A549 (cell line): ENCODE data around the gene LRRC70. TPM values are rescaled to one million over a fixed set of nuclear protein-coding genes. Genes with fewer than 3 reads are reported as not detected.

Experiments
- ATAC-seq, 2 experiments: fragments of 200-7000 bp in 1 of 2; fragments of >200 bp in 1 of 2; cut with Nextera tagmentation in 1 of 2; cut with Tn5 transposase in 1 of 2; 3 replicates each; pipeline versions ENCODE4 v1.8.0 to v1.9.1; 2018 to 2020; ENCODE audit warnings: mild to moderate bottlenecking in 1 of 2, moderate library complexity in 1 of 2
- CTCF ChIA-PET: fragments of 300-600 bp; sonication (Branson Sonifier 250); formaldehyde crosslinking; extraction: SDS; loops from one replicate; lab custom pipeline; 2021; ENCODE audit warnings: antibody characterized with exemption, inconsistent platforms; lab: Yijun Ruan, JAX
- POLR2A ChIA-PET: fragments of 350-600 bp; formaldehyde crosslinking; extraction: SDS; loops from one replicate; lab custom pipeline; 2021; ENCODE audit warnings: antibody characterized with exemption, inconsistent platforms; lab: Yijun Ruan, JAX
- DNase-seq, 2 experiments: peaks; one replicate each; pipeline versions ENCODE4 v3.0.0 to v3.0.0-alpha.2; 2011 to 2016; ENCODE audit warnings: low read depth in 1 of 2, low spot score in 1 of 2
- FAIRE-seq: peaks from 2 replicates; lab custom pipeline; 2011; peaks lifted over from hg19 to GRCh38; lab: Jason Lieb, UNC
- H3K27ac ChIP-seq, 2 experiments: fragments of >200 bp; sonication (Bioruptor Twin); formaldehyde crosslinking; 3 replicates each; pipeline ENCODE4 v1.5.1; 2016 to 2017
- H3K4me1 ChIP-seq: fragments of >200 bp; sonication (Bioruptor Twin); formaldehyde crosslinking; 3 replicates; pipeline ENCODE4 v1.6.1; 2016
- H3K4me2 ChIP-seq: fragments of >200 bp; sonication (Bioruptor Twin); formaldehyde crosslinking; 3 replicates; pipeline ENCODE4 v1.6.1; 2016
- H3K4me3 ChIP-seq: fragments of >200 bp; sonication (Bioruptor Twin); formaldehyde crosslinking; 3 replicates; pipeline ENCODE4 v1.5.1; 2016
- H3K9me3 ChIP-seq: fragments of >200 bp; sonication (Bioruptor Twin); formaldehyde crosslinking; 3 replicates; pipeline ENCODE4 v1.6.1; 2016
- CBX2 ChIP-seq: fragments of 200-600 bp; sonication (generic); IDR thresholded peaks from 2 replicates; pipeline ENCODE4 v1.6.1; 2016; ENCODE audit warnings: low read depth, mild to moderate bottlenecking, borderline replicate concordance
- CBX8 ChIP-seq: fragments of 200-600 bp; sonication (generic); IDR thresholded peaks from 2 replicates; pipeline ENCODE4 v1.6.1; 2016
- CEBPB ChIP-seq, 2 experiments: fragments of >200 bp in 1 of 2; sonication (Bioruptor Twin) in 1 of 2; formaldehyde crosslinking in 1 of 2; IDR thresholded peaks; 2 replicates each; pipeline ENCODE4 v1.6.1; 2012 to 2016
- EHF ChIP-seq: fragments of 250-450 bp; sonication (Bioruptor Pico); IDR thresholded peaks from 2 replicates; pipeline ENCODE4 v1.5.0; 2020; ENCODE audit warnings: mild to moderate bottlenecking
- EP300 ChIP-seq, 2 experiments: fragments of >200 bp; sonication (Bioruptor Twin); formaldehyde crosslinking; IDR thresholded peaks; 2 replicates in 1 of 2; 3 replicates in 1 of 2; pipeline ENCODE4 v1.6.1; 2016 to 2017
- FOSB ChIP-seq: fragments of 250-450 bp; sonication (Bioruptor Pico); IDR thresholded peaks from 2 replicates; pipeline ENCODE4 v1.5.0; 2020; ENCODE audit warnings: mild to moderate bottlenecking, moderate library complexity
- HEYL ChIP-seq: fragments of 250-450 bp; sonication (Bioruptor Pico); IDR thresholded peaks from 2 replicates; pipeline ENCODE4 v1.8.0; 2021; ENCODE audit warnings: mild to moderate bottlenecking, moderate library complexity
- HOXA7 ChIP-seq: fragments of 250-450 bp; sonication (Bioruptor Pico); IDR thresholded peaks from 2 replicates; pipeline ENCODE4 v1.5.0; 2020; ENCODE audit warnings: mild to moderate bottlenecking, moderate library complexity
- HOXB13 ChIP-seq: fragments of 250-450 bp; sonication (Bioruptor Pico); IDR thresholded peaks from 2 replicates; pipeline ENCODE4 v1.5.0; 2020; ENCODE audit warnings: low read depth, mild to moderate bottlenecking, moderate library complexity
- NFE2L2 ChIP-seq: fragments of 150-350 bp; conservative IDR thresholded peaks from 2 replicates; pipeline ENCODE4 v1.6.1; 2014; ENCODE audit warnings: low read length
- RARB ChIP-seq: fragments of 250-450 bp; sonication (Bioruptor Pico); IDR thresholded peaks from 2 replicates; pipeline ENCODE4 v1.8.0; 2021; ENCODE audit warnings: mild to moderate bottlenecking, moderate library complexity
- RCOR1 ChIP-seq: fragments of 150-350 bp; IDR thresholded peaks from 2 replicates; pipeline ENCODE4 v1.6.1; 2014; ENCODE audit warnings: antibody characterized with exemption, low read length, low read depth
- REST ChIP-seq: fragments of 200-600 bp; sonication (generic); IDR thresholded peaks from 2 replicates; pipeline ENCODE4 v1.6.1; 2016; ENCODE audit warnings: antibody characterized with exemption, mild to moderate bottlenecking, moderate library complexity
- RFX5 ChIP-seq: fragments of 450-650 bp; IDR thresholded peaks from 2 replicates; pipeline ENCODE4 v1.7.1; 2014; ENCODE audit warnings: antibody characterized with exemption, mild to moderate bottlenecking, moderate library complexity
- USF2 ChIP-seq: fragments of 450-650 bp; IDR thresholded peaks from 2 replicates; pipeline ENCODE4 v1.6.1; 2014; ENCODE audit warnings: antibody characterized with exemption
- ZFP36 ChIP-seq: fragments of 450-650 bp; IDR thresholded peaks from 2 replicates; pipeline ENCODE4 v1.6.1; 2014; ENCODE audit warnings: borderline replicate concordance; ENCODE audit not compliant: partially characterized antibody
- WGBS: methylation state at CpG from one replicate; pipeline ENCODE4 v1.1.6; 2017; ENCODE audit errors: missing lambda C conversion rate; 5-methylcytosine and 5-hydroxymethylcytosine counted together
- polyA plus RNA-seq, 4 experiments: library from polyadenylated mRNA; depleted of rRNA in 3 of 4; stranded (reverse); fragments of >200 nt; fragmentation: RNase III in 1 of 4; extraction: RNeasy Plus Mini Kit Qiagen cat#74134 plus additional on column Dnase treatment in 1 of 4; gene quantifications; 2 replicates in 3 of 4; 3 replicates in 1 of 4; pipeline ENCODE4 v1.2.3, GENCODE V29; 2011 to 2017
- TF ChIP-seq, protein P1 (sequence below): IDR thresholded peaks from 2 replicates; pipeline ENCODE4 v1.6.1; 2012; ENCODE audit warnings: low read depth, borderline replicate concordance
- TF ChIP-seq, protein P2 (sequence below): IDR thresholded peaks from 2 replicates; pipeline ENCODE4 v1.6.1; 2012
- TF ChIP-seq, protein P3 (sequence below): fragments of >200 bp; sonication (Bioruptor Twin); formaldehyde crosslinking; IDR thresholded peaks from 3 replicates; pipeline ENCODE4 v1.5.1; 2016
- TF ChIP-seq, protein P4 (sequence below): fragments of 150-350 bp; IDR thresholded peaks from 2 replicates; pipeline ENCODE4 v1.6.1; 2014; ENCODE audit warnings: low read depth, mild to moderate bottlenecking, low read length
- TF ChIP-seq, protein P5 (sequence below): fragments of >200 bp; sonication (Bioruptor Twin); formaldehyde crosslinking; IDR thresholded peaks from 2 replicates; pipeline ENCODE4 v1.6.1; 2016

Gene LRRC70
- polyA plus RNA-seq, 2 of the 4 experiments (the other 2 are of a cell fraction): 0.32 TPM; not detected in 1

DNA sequence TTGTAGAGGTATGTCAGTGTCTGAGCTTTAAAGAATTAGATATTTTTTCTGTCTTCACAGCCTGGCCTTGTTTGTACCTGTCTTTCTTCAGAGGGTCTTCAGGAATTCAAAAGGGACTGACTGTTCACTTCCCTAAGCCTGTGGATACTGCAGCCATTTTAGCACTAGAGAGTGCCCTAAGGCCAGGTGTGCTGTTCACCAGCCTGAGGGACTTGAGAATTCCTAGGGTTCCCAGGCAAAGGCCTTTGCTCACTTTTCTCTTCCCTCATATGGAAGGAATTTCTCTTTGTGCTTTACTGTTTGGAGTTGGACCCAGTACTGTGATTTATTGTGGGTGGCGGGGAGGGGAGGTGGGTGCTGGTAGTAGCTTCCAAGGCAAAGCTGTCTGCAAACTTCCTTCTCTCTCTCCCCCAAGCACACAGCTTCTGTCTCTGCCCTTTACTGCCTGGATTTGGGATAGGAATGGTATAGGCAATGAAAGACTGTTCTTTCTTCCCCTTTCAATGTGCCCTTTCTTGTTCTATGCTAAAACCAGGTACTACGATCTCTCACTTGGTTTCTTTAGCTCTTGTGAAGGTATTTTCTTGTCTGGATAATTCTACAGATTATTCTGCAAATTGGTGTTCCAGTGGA, 9.7 kb upstream of the LRRC70 start (continued):
- no peak for TF ChIP-seq CBX8

DNA sequence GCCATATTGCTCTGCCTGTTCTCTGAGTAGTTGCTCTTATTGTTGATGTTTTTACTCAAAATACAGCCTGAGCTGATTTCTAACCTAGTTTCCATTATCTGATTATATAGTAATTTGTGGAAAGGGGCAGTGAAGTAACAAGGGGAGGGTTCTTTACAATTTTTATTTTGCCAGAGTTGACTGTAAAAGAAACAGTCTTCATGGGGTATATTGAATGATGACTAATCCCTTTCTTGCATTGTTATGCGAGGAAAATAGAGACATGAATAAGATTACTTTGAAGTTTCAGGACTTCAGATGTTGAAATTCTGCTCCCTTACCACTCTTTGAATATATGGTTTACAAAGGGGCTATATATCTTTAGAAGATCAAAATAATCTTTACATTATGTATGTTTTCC, 9.1 kb upstream of the LRRC70 start:
- ChIA-PET CTCF (interaction anchor here (1.3 to 2.4 kb wide), 3 partner anchors 12 to 209 kb away, joined by 3 to 6 read pairs (median 3); no protein-coding TSS in a partner anchor), POLR2A (no interaction called here)
- H3K4me2 ChIP-seq: no peak overlapping the region
- no peak for DNase-seq
- no peak for FAIRE-seq
- peaks cover 10% of the 10 kb centered on the region; the same call in 2 of the 3 replicates for H3K9me3 ChIP-seq
- ATAC-seq: no peak
- H3K27ac ChIP-seq: no peak overlapping the region
- no peak overlapping the region for H3K4me3 ChIP-seq
- WGBS: 84% methylated on average over 1 of the region's 1 CpG
- H3K4me1 ChIP-seq: no peaks in the 10 kb centered on the region
- TF ChIP-seq, protein P1, sequence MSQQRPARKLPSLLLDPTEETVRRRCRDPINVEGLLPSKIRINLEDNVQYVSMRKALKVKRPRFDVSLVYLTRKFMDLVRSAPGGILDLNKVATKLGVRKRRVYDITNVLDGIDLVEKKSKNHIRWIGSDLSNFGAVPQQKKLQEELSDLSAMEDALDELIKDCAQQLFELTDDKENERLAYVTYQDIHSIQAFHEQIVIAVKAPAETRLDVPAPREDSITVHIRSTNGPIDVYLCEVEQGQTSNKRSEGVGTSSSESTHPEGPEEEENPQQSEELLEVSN: no peak
- TF ChIP-seq, protein P2, sequence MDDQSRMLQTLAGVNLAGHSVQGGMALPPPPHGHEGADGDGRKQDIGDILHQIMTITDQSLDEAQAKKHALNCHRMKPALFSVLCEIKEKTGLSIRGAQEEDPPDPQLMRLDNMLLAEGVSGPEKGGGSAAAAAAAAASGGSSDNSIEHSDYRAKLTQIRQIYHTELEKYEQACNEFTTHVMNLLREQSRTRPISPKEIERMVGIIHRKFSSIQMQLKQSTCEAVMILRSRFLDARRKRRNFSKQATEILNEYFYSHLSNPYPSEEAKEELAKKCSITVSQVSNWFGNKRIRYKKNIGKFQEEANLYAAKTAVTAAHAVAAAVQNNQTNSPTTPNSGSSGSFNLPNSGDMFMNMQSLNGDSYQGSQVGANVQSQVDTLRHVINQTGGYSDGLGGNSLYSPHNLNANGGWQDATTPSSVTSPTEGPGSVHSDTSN: no peak
- TF ChIP-seq EHF (no peak), RFX5 (no peak), USF2 (no peak), ZFP36 (no peak), RCOR1 (no peak), CBX2 (no peak), HEYL (CRISPR knock-in tag) (no peak), EP300 (IDR thresholded peaks at IDR 0.05) (no peak), RARB (CRISPR knock-in tag) (no peak), NFE2L2 (no peak), HOXA7 (CRISPR knock-in tag) (no peak), CEBPB (IDR thresholded peaks at IDR 0.05) (no peak), REST (no peak), HOXB13 (no peak), FOSB (CRISPR knock-in tag) (no peak)
- TF ChIP-seq, protein P3, sequence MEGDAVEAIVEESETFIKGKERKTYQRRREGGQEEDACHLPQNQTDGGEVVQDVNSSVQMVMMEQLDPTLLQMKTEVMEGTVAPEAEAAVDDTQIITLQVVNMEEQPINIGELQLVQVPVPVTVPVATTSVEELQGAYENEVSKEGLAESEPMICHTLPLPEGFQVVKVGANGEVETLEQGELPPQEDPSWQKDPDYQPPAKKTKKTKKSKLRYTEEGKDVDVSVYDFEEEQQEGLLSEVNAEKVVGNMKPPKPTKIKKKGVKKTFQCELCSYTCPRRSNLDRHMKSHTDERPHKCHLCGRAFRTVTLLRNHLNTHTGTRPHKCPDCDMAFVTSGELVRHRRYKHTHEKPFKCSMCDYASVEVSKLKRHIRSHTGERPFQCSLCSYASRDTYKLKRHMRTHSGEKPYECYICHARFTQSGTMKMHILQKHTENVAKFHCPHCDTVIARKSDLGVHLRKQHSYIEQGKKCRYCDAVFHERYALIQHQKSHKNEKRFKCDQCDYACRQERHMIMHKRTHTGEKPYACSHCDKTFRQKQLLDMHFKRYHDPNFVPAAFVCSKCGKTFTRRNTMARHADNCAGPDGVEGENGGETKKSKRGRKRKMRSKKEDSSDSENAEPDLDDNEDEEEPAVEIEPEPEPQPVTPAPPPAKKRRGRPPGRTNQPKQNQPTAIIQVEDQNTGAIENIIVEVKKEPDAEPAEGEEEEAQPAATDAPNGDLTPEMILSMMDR: no peak
- TF ChIP-seq, protein P4, sequence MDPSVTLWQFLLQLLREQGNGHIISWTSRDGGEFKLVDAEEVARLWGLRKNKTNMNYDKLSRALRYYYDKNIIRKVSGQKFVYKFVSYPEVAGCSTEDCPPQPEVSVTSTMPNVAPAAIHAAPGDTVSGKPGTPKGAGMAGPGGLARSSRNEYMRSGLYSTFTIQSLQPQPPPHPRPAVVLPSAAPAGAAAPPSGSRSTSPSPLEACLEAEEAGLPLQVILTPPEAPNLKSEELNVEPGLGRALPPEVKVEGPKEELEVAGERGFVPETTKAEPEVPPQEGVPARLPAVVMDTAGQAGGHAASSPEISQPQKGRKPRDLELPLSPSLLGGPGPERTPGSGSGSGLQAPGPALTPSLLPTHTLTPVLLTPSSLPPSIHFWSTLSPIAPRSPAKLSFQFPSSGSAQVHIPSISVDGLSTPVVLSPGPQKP: no peak
- TF ChIP-seq, protein P5, sequence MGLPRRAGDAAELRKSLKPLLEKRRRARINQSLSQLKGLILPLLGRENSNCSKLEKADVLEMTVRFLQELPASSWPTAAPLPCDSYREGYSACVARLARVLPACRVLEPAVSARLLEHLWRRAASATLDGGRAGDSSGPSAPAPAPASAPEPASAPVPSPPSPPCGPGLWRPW: no peak
